Measurements from ENCODE around the gene HOXA13.

Gene HOXA13

DNA sequence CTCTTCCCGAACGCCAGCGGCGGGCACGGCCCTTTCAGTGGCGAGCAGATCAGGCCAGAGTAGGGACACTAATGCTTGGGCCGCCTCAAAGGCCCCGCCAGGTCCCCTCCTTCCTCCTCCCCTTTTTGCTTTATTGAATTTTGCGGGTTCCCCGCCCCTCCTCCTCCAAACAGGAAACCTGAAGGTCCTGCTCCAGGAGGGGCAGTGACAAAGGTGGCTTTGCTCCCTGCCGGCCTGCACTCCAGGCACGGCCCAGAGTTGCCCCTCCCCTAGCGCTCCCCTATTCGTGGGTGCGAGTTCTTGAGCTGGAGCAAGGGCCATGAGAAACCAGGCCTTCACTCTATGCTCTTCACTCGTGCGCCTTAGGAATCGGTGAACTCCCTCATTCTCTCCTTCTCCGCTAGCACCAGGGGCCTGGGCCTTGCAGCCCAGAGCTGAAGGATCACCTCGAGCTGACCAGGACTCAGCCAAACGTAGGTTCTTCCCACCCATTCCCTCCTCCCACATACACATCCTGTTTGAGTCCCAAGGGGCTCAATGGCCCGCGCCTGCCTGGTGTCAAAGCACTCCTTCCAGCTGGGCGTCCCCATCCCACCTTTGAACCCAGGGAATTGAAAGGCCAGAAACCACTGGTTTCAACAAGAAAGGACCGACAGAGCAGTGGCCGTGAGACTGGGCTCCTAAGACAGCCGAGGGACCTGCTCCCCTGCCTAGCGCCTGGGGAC lies 51.7 kb downstream of the HOXA13 start (continued):
- TF ChIP-seq TSHZ1 (tag by site-specific recombination; IDR thresholded peaks at IDR 0.05; ENCODE audit: borderline replicate concordance) (no peak), ZNF157 (tag by site-specific recombination; IDR thresholded peaks at IDR 0.05) (no peak), ZNF121 (tag by site-specific recombination; IDR thresholded peaks at IDR 0.05) (no peak), ZFHX2 (tag by site-specific recombination; conservative IDR thresholded peaks at IDR 0.05) (peak; percentile 87), SCRT2 (tag by site-specific recombination; IDR thresholded peaks at IDR 0.05) (no peak), ZBTB48 (tag by site-specific recombination; IDR thresholded peaks at IDR 0.05) (peak; percentile 53; the same call in 1 of the 2 replicates), ZNF280D (tag by site-specific recombination; IDR thresholded peaks at IDR 0.05) (no peak), ZNF169 (tag by site-specific recombination; IDR thresholded peaks at IDR 0.05) (no peak), HIC1 (tag by site-specific recombination; IDR thresholded peaks at IDR 0.05) (no peak), ZNF311 (tag by site-specific recombination; IDR thresholded peaks at IDR 0.05; ENCODE audit: borderline replicate concordance) (no peak), ZNF792 (tag by site-specific recombination; IDR thresholded peaks at IDR 0.05) (no peak), KLF17 (tag by site-specific recombination; IDR thresholded peaks at IDR 0.05) (no peak; the same call in none of the 2 replicates), ZNF692 (tag by site-specific recombination; IDR thresholded peaks at IDR 0.05) (no peak; the same call in 1 of the 2 replicates), MZF1 (tag by site-specific recombination; IDR thresholded peaks at IDR 0.05; ENCODE audit: borderline replicate concordance) (no peak), YY2 (tag by site-specific recombination; IDR thresholded peaks at IDR 0.05) (no peak), KLF7 (tag by site-specific recombination; IDR thresholded peaks at IDR 0.05; ENCODE audit: borderline replicate concordance) (no peak; the same call in 1 of the 2 replicates), KLF8 (tag by site-specific recombination; IDR thresholded peaks at IDR 0.05) (peak; percentile 36; the same call in 1 of the 2 replicates), ZNF670 (tag by site-specific recombination; IDR thresholded peaks at IDR 0.05; ENCODE audit: low read depth) (no peak), ZNF561 (tag by site-specific recombination; IDR thresholded peaks at IDR 0.05; ENCODE audit: borderline replicate concordance) (no peak), WT1 (tag by site-specific recombination; IDR thresholded peaks at IDR 0.05) (peak; percentile 53), ZNF155 (tag by site-specific recombination; IDR thresholded peaks at IDR 0.05) (no peak), ZBTB20 (tag by site-specific recombination; IDR thresholded peaks at IDR 0.05) (no peak), ZNF768 (tag by site-specific recombination; IDR thresholded peaks at IDR 0.05) (no peak), ZNF366 (tag by site-specific recombination; conservative IDR thresholded peaks at IDR 0.05) (peak; percentile 63; the same call in 1 of the 2 replicates)
- TF ChIP-seq, protein P1, sequence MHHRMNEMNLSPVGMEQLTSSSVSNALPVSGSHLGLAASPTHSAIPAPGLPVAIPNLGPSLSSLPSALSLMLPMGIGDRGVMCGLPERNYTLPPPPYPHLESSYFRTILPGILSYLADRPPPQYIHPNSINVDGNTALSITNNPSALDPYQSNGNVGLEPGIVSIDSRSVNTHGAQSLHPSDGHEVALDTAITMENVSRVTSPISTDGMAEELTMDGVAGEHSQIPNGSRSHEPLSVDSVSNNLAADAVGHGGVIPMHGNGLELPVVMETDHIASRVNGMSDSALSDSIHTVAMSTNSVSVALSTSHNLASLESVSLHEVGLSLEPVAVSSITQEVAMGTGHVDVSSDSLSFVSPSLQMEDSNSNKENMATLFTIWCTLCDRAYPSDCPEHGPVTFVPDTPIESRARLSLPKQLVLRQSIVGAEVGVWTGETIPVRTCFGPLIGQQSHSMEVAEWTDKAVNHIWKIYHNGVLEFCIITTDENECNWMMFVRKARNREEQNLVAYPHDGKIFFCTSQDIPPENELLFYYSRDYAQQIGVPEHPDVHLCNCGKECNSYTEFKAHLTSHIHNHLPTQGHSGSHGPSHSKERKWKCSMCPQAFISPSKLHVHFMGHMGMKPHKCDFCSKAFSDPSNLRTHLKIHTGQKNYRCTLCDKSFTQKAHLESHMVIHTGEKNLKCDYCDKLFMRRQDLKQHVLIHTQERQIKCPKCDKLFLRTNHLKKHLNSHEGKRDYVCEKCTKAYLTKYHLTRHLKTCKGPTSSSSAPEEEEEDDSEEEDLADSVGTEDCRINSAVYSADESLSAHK (tag by site-specific recombination; IDR thresholded peaks at IDR 0.05): no peak
